NK-92 (cell line): Measurements from ENCODE around the gene SMIM24.
A peak's percentile ranks its signal among the peaks of the same experiment; 100 is the strongest.
"Not testable (repeated sequence)": the region's sequence is repeated elsewhere in the genome, so short reads cannot be mapped to it uniquely, and the experiment has no call there.

ENCODE experiments used
- DNase-seq: peaks from one replicate; lab custom pipeline; 2025; ENCODE audit not compliant: unreplicated experiment; lab: John Stamatoyannopoulos, UW

SMIM24 gene

GRCh38 chr19:3515891-3516422, 35.6 kb upstream of the SMIM24 start:
- no peak for DNase-seq

- no peak for DNase-seq
Measured at GRCh38 chr19:3514930-3515329, 34.6 kb upstream of the SMIM24 start.

GRCh38 chr19:3513229-3514140, 33.2 kb upstream of the SMIM24 start:
- no peak for DNase-seq

- no peak for DNase-seq
Measured at GRCh38 chr19:3512562-3513228, 32.4 kb upstream of the SMIM24 start.

- DNase-seq: no peak
Measured at GRCh38 chr19:3511506-3512251, 31.4 kb upstream of the SMIM24 start.

GRCh38 chr19:3510727-3511126, 30.4 kb upstream of the SMIM24 start:
- DNase-seq: no peak

- no peak for DNase-seq
Measured at GRCh38 chr19:3509566-3509989, 29.3 kb upstream of the SMIM24 start.

- no peak for DNase-seq
Measured at GRCh38 chr19:3508771-3509535, 28.6 kb upstream of the SMIM24 start.

- not testable (repeated sequence) for DNase-seq
Measured at GRCh38 chr19:3508121-3508661, 27.9 kb upstream of the SMIM24 start.

- DNase-seq: no peak
Measured at GRCh38 chr19:3507371-3508120, 27.2 kb upstream of the SMIM24 start.

GRCh38 chr19:3506384-3507340, 26.3 kb upstream of the SMIM24 start:
- no peak for DNase-seq

GRCh38 chr19:3505598-3506383, 25.5 kb upstream of the SMIM24 start, which contains the start of gene FZR1:
Gene FZR1 (plus strand): TSS chr19:3506311. CDS start chr19:3522990, 16,679 bp downstream.
- peak; percentile 98 for DNase-seq

GRCh38 chr19:3504735-3505134, 24.4 kb upstream of the SMIM24 start:
- DNase-seq: no peak

- no peak for DNase-seq
Measured at GRCh38 chr19:3503036-3503572, 22.8 kb upstream of the SMIM24 start.

- DNase-seq: no peak
Measured at GRCh38 chr19:3501780-3502179, 21.5 kb upstream of the SMIM24 start.

- DNase-seq: peak; percentile 60
Measured at GRCh38 chr19:3500429-3501101, 20.2 kb upstream of the SMIM24 start, which contains the start of gene DOHH. Gene DOHH (minus strand): TSS chr19:3500674. CDS start chr19:3496814, 3,860 bp downstream.
